NCI-H1930 (cell line): ENCODE measurements around the gene ADNP2.

ENCODE experiments used
- DNase-seq, 2 experiments: peaks; one replicate each; lab custom pipeline; 2025; lab: John Stamatoyannopoulos, UW

ADNP2 gene

GRCh38 chr18:80171054-80171872, 62.2 kb downstream of the ADNP2 start:
- peak in 1 of 2 experiments; percentile 45 for DNase-seq

- no peak for DNase-seq
Observed at GRCh38 chr18:80172056-80172455, 63.0 kb downstream of the ADNP2 start.

- DNase-seq, result no peak
Observed at GRCh38 chr18:80173060-80173459, 64.0 kb downstream of the ADNP2 start.

GRCh38 chr18:80175451-80176204, 66.6 kb downstream of the ADNP2 start:
- no peak for DNase-seq

GRCh38 chr18:80176334-80177073, 67.4 kb downstream of the ADNP2 start:
- DNase-seq, result no peak

GRCh38 chr18:80177128-80177527, 68.1 kb downstream of the ADNP2 start:
- no peak for DNase-seq

- no peak for DNase-seq
Observed at GRCh38 chr18:80178935-80179818, 70.1 kb downstream of the ADNP2 start.

- no peak for DNase-seq
Observed at GRCh38 chr18:80179857-80180558, 70.9 kb downstream of the ADNP2 start.

GRCh38 chr18:80180778-80181564, 71.9 kb downstream of the ADNP2 start:
- no peak for DNase-seq

GRCh38 chr18:80181642-80182461, 72.8 kb downstream of the ADNP2 start:
- DNase-seq, result no peak

- no peak for DNase-seq
Observed at GRCh38 chr18:80182855-80183254, 73.8 kb downstream of the ADNP2 start.

GRCh38 chr18:80183273-80184050, 74.4 kb downstream of the ADNP2 start:
- DNase-seq, result no peak

GRCh38 chr18:80184243-80184772, 75.2 kb downstream of the ADNP2 start:
- no peak for DNase-seq

GRCh38 chr18:80185545-80185944, 76.5 kb downstream of the ADNP2 start:
- no peak for DNase-seq

GRCh38 chr18:80187956-80188642, 79.0 kb downstream of the ADNP2 start:
- no peak for DNase-seq

- DNase-seq, result no peak
Observed at GRCh38 chr18:80188643-80189530, 79.8 kb downstream of the ADNP2 start.

GRCh38 chr18:80189531-80189865, 80.4 kb downstream of the ADNP2 start:
- no peak for DNase-seq
